ENCODE measurements around the gene RBM22. TPM values are rescaled to one million over a fixed set of nuclear protein-coding genes. Genes with fewer than 3 reads are reported as not detected.

The RBM22 gene
- total RNA-seq, 1 donor from 2014 or later, result 39.3 TPM

GRCh38 chr5:150690760-150691159 lies 10.1 kb downstream of the RBM22 start:
- H3K27ac Mint-ChIP-seq (ENCODE audit: unreplicated experiment), result no peak overlapping the region
- no peaks in the 10 kb centered on the region for H3K27me3 Mint-ChIP-seq (ENCODE audit: unreplicated experiment)
- DNase-seq, result no peak
- H3K4me1 Mint-ChIP-seq (ENCODE audit: low read depth, unreplicated experiment), result no peaks in the 10 kb centered on the region
- no peak for TF ChIP-seq CTCF (IDR thresholded peaks at IDR 0.05; ENCODE audit: partially characterized antibody, unreplicated experiment)
- no peak overlapping the region for H3K4me3 Mint-ChIP-seq (ENCODE audit: unreplicated experiment)
- H3K9me3 Mint-ChIP-seq (ENCODE audit: unreplicated experiment), result no peaks in the 10 kb centered on the region
- peaks cover 8% of the 10 kb centered on the region for H3K36me3 Mint-ChIP-seq (ENCODE audit: unreplicated experiment)

- Mint-ChIP-seq H3K4me1 (ENCODE audit: low read depth, unreplicated experiment) (no peaks in the 10 kb centered on the region), H3K27me3 (ENCODE audit: unreplicated experiment) (no peaks in the 10 kb centered on the region), H3K27ac (ENCODE audit: unreplicated experiment) (no peak overlapping the region), H3K4me3 (ENCODE audit: unreplicated experiment) (no peak overlapping the region), H3K36me3 (ENCODE audit: unreplicated experiment) (peaks cover 8% of the 10 kb centered on the region), H3K9me3 (ENCODE audit: unreplicated experiment) (no peaks in the 10 kb centered on the region)
- no peak for TF ChIP-seq CTCF (IDR thresholded peaks at IDR 0.05; ENCODE audit: partially characterized antibody, unreplicated experiment)
- no peak for DNase-seq
These were observed 11.7 kb downstream of the RBM22 start for GRCh38 chr5:150689120-150689519.

GRCh38 chr5:150676578-150676977 lies 24.3 kb downstream of the RBM22 start:
- H3K27ac Mint-ChIP-seq (ENCODE audit: unreplicated experiment), result no peak overlapping the region
- H3K27me3 Mint-ChIP-seq (ENCODE audit: unreplicated experiment), result no peaks in the 10 kb centered on the region
- H3K36me3 Mint-ChIP-seq (ENCODE audit: unreplicated experiment), result no peaks in the 10 kb centered on the region
- no peaks in the 10 kb centered on the region for H3K4me1 Mint-ChIP-seq (ENCODE audit: low read depth, unreplicated experiment)
- H3K9me3 Mint-ChIP-seq (ENCODE audit: unreplicated experiment), result no peaks in the 10 kb centered on the region
- TF ChIP-seq CTCF (IDR thresholded peaks at IDR 0.05; ENCODE audit: partially characterized antibody, unreplicated experiment), result no peak
- H3K4me3 Mint-ChIP-seq (ENCODE audit: unreplicated experiment), result no peak overlapping the region
- no peak for DNase-seq

- TF ChIP-seq CTCF (IDR thresholded peaks at IDR 0.05; ENCODE audit: partially characterized antibody, unreplicated experiment), result no peak
- peaks cover 1% of the 10 kb centered on the region for H3K4me1 Mint-ChIP-seq (ENCODE audit: low read depth, unreplicated experiment)
- H3K4me3 Mint-ChIP-seq (ENCODE audit: unreplicated experiment), result no peak overlapping the region
- DNase-seq, result no peak
- H3K9me3 Mint-ChIP-seq (ENCODE audit: unreplicated experiment), result no peaks in the 10 kb centered on the region
- peaks cover 2% of the 10 kb centered on the region for H3K27me3 Mint-ChIP-seq (ENCODE audit: unreplicated experiment)
- no peak overlapping the region for H3K27ac Mint-ChIP-seq (ENCODE audit: unreplicated experiment)
- no peaks in the 10 kb centered on the region for H3K36me3 Mint-ChIP-seq (ENCODE audit: unreplicated experiment)
These were observed 25.8 kb downstream of the RBM22 start for GRCh38 chr5:150675069-150675468.

- DNase-seq, result no peak
- Mint-ChIP-seq H3K9me3 (ENCODE audit: unreplicated experiment) (no peaks in the 10 kb centered on the region), H3K27me3 (ENCODE audit: unreplicated experiment) (peaks cover 2% of the 10 kb centered on the region), H3K36me3 (ENCODE audit: unreplicated experiment) (no peaks in the 10 kb centered on the region), H3K27ac (ENCODE audit: unreplicated experiment) (no peak overlapping the region), H3K4me3 (ENCODE audit: unreplicated experiment) (no peak overlapping the region), H3K4me1 (ENCODE audit: low read depth, unreplicated experiment) (peaks cover 1% of the 10 kb centered on the region)
- no peak for TF ChIP-seq CTCF (IDR thresholded peaks at IDR 0.05; ENCODE audit: partially characterized antibody, unreplicated experiment)
These were observed 26.5 kb downstream of the RBM22 start for GRCh38 chr5:150674341-150674821.
